ENCODE measurements around the gene CADPS2. TPM values are rescaled to one million over a fixed set of nuclear protein-coding genes. Genes with fewer than 3 reads are reported as not detected.

Gene CADPS2
- polyA plus RNA-seq, 1 experiment: 0.38 TPM

GRCh38 chr7:122663733-122664132 lies 222.5 kb downstream of the CADPS2 start:
- H3K27me3 ChIP-seq (ENCODE audit: control insufficient read depth, insufficient read depth, low read length): no peaks in the 10 kb centered on the region
- ChIA-PET CTCF (no interaction called here), POLR2A (no interaction called here)
- TF ChIP-seq CTCF (IDR thresholded peaks at IDR 0.05; ENCODE audit: insufficient read depth, low read depth, low read length): no peak
- no peaks in the 10 kb centered on the region for H3K36me3 ChIP-seq (ENCODE audit: control insufficient read depth, insufficient read depth, low read length)
- no peak overlapping the region for H3K4me3 ChIP-seq (ENCODE audit: low read depth, low read length)
- no peak for DNase-seq (ENCODE audit: low read depth)

- no peak overlapping the region for H3K4me3 ChIP-seq (ENCODE audit: low read depth, low read length)
- CTCF ChIA-PET: interaction anchor here (0.6 kb wide), 1 partner anchor 1214 kb away, joined by 3 read pairs; no protein-coding TSS in a partner anchor
- H3K36me3 ChIP-seq (ENCODE audit: control insufficient read depth, insufficient read depth, low read length): no peaks in the 10 kb centered on the region
- no peaks in the 10 kb centered on the region for H3K27me3 ChIP-seq (ENCODE audit: control insufficient read depth, insufficient read depth, low read length)
- no peak for DNase-seq (ENCODE audit: low read depth)
- POLR2A ChIA-PET: no interaction called here
- no peak for TF ChIP-seq CTCF (IDR thresholded peaks at IDR 0.05; ENCODE audit: insufficient read depth, low read depth, low read length)
Measured at GRCh38 chr7:122658856-122659255, 227.4 kb downstream of the CADPS2 start.

- POLR2A ChIA-PET: no interaction called here
- Histone ChIP-seq H3K36me3 (ENCODE audit: control insufficient read depth, insufficient read depth, low read length) (no peaks in the 10 kb centered on the region), H3K4me3 (ENCODE audit: low read depth, low read length) (no peak overlapping the region), H3K27me3 (ENCODE audit: control insufficient read depth, insufficient read depth, low read length) (no peaks in the 10 kb centered on the region)
- no peak for DNase-seq (ENCODE audit: low read depth)
- CTCF ChIA-PET: interaction anchor here (0.6 kb wide), 1 partner anchor 493 kb away, joined by 3 read pairs; no protein-coding TSS in a partner anchor
- TF ChIP-seq CTCF (IDR thresholded peaks at IDR 0.05; ENCODE audit: insufficient read depth, low read depth, low read length): no peak
Measured at GRCh38 chr7:122653685-122654084, 232.6 kb downstream of the CADPS2 start.

GRCh38 chr7:122652876-122653275 lies 233.4 kb downstream of the CADPS2 start:
- ChIA-PET POLR2A (no interaction called here), CTCF (no interaction called here)
- Histone ChIP-seq H3K27me3 (ENCODE audit: control insufficient read depth, insufficient read depth, low read length) (no peaks in the 10 kb centered on the region), H3K4me3 (ENCODE audit: low read depth, low read length) (no peak overlapping the region), H3K36me3 (ENCODE audit: control insufficient read depth, insufficient read depth, low read length) (no peaks in the 10 kb centered on the region)
- no peak for DNase-seq (ENCODE audit: low read depth)
- TF ChIP-seq CTCF (IDR thresholded peaks at IDR 0.05; ENCODE audit: insufficient read depth, low read depth, low read length): no peak

- no peak overlapping the region for H3K4me3 ChIP-seq (ENCODE audit: low read depth, low read length)
- no peak for TF ChIP-seq CTCF (IDR thresholded peaks at IDR 0.05; ENCODE audit: insufficient read depth, low read depth, low read length)
- POLR2A ChIA-PET: no interaction called here
- no peaks in the 10 kb centered on the region for H3K36me3 ChIP-seq (ENCODE audit: control insufficient read depth, insufficient read depth, low read length)
- H3K27me3 ChIP-seq (ENCODE audit: control insufficient read depth, insufficient read depth, low read length): no peaks in the 10 kb centered on the region
- no peak for DNase-seq (ENCODE audit: low read depth)
- CTCF ChIA-PET: no interaction called here
Measured at GRCh38 chr7:122651451-122651850, 234.8 kb downstream of the CADPS2 start.
